Activated naive CD4-positive, alpha-beta T cell treated with anti-CD3 and anti-CD28 coated beads for 36 hours (primary cell): ENCODE results near the gene TP53RK. TPM values are rescaled to one million over a fixed set of nuclear protein-coding genes. Genes with fewer than 3 reads are reported as not detected.
"Not testable (repeated sequence)": the region's sequence is repeated elsewhere in the genome, so short reads cannot be mapped to it uniquely, and the experiment has no call there.

Experiments used
- CTCF ChIA-PET: fragments of 350-600 bp; sonication (Branson Sonifier 250); formaldehyde crosslinking; loops from one replicate; lab custom pipeline; 2021; ENCODE audit warnings: antibody characterized with exemption; lab: Charles Lee
- DNase-seq: peaks from one replicate; pipeline ENCODE4 v3.0.0-alpha.2; 2020
- H3K27ac Mint-ChIP-seq: one replicate; pipeline ENCODE4 v1.8.0; 2021; ENCODE audit warnings: mild to moderate bottlenecking, mixed read lengths
- H3K27me3 Mint-ChIP-seq: one replicate; pipeline ENCODE4 v1.8.0; 2021; ENCODE audit warnings: low read depth, mixed read lengths
- H3K36me3 Mint-ChIP-seq: one replicate; pipeline ENCODE4 v1.8.0; 2021; ENCODE audit warnings: low read depth, mixed read lengths
- H3K4me1 Mint-ChIP-seq: one replicate; pipeline ENCODE4 v1.8.0; 2021; ENCODE audit warnings: low read depth, mixed read lengths
- H3K4me3 Mint-ChIP-seq: one replicate; pipeline ENCODE4 v1.8.0; 2021; ENCODE audit warnings: mild to moderate bottlenecking, moderate library complexity, mixed read lengths
- H3K9me3 Mint-ChIP-seq: one replicate; pipeline ENCODE4 v1.8.0; 2021; ENCODE audit warnings: mixed read lengths
- intact Hi-C: fragments of 100-400 bp; cut with micrococcal nuclease; formaldehyde crosslinking; loops from one replicate; pipeline ENCODE4 v1.15.1; 2023
- total RNA-seq, 2 experiments: library from RNA; stranded (reverse); gene quantifications; one replicate each; pipeline ENCODE4 v1.2.3, GENCODE V29; 2021

Gene TP53RK
- total RNA-seq, 2 experiments from 2014 or later = 7.8 to 8.3 TPM

GRCh38 chr20:46678516-46678915 is 10.7 kb downstream of the TP53RK start:
- CTCF ChIA-PET = no interaction called here
- peaks cover 11% of the 10 kb centered on the region for H3K4me1 Mint-ChIP-seq
- intact Hi-C loops = no loop called here
- H3K4me3 Mint-ChIP-seq = no peak overlapping the region
- H3K27me3 Mint-ChIP-seq = no peaks in the 10 kb centered on the region
- no peaks in the 10 kb centered on the region for H3K36me3 Mint-ChIP-seq
- DNase-seq = no peak
- H3K27ac Mint-ChIP-seq = no peak overlapping the region
- H3K9me3 Mint-ChIP-seq = no peaks in the 10 kb centered on the region

GRCh38 chr20:46677608-46678007 is 11.6 kb downstream of the TP53RK start:
- Mint-ChIP-seq H3K9me3 (no peaks in the 10 kb centered on the region), H3K36me3 (no peaks in the 10 kb centered on the region), H3K27ac (no peak overlapping the region), H3K4me3 (no peak overlapping the region), H3K27me3 (no peaks in the 10 kb centered on the region), H3K4me1 (peaks cover 9% of the 10 kb centered on the region)
- no peak for DNase-seq
- intact Hi-C loops = no loop called here
- CTCF ChIA-PET = no interaction called here

GRCh38 chr20:46676649-46677316 is 12.5 kb downstream of the TP53RK start:
- H3K9me3 Mint-ChIP-seq, H3K4me3 Mint-ChIP-seq, intact Hi-C loops, CTCF ChIA-PET, H3K4me1 Mint-ChIP-seq, H3K27ac Mint-ChIP-seq, H3K36me3 Mint-ChIP-seq, H3K27me3 Mint-ChIP-seq, DNase-seq: not testable (repeated sequence)

- no peak for DNase-seq
- H3K27me3 Mint-ChIP-seq = no peaks in the 10 kb centered on the region
- no peak overlapping the region for H3K27ac Mint-ChIP-seq
- no peaks in the 10 kb centered on the region for H3K4me1 Mint-ChIP-seq
- peaks cover 3% of the 10 kb centered on the region for H3K36me3 Mint-ChIP-seq
- CTCF ChIA-PET = interaction anchor here (0.6 kb wide), 1 partner anchor 756 kb away, joined by 6 read pairs; no protein-coding TSS in a partner anchor
- peaks cover 16% of the 10 kb centered on the region for H3K9me3 Mint-ChIP-seq
- no peak overlapping the region for H3K4me3 Mint-ChIP-seq
- intact Hi-C loops = no loop called here
Observed at GRCh38 chr20:46674253-46675083, 14.8 kb downstream of the TP53RK start.

GRCh38 chr20:46673394-46674252 is 15.6 kb downstream of the TP53RK start:
- no peak overlapping the region for H3K27ac Mint-ChIP-seq
- CTCF ChIA-PET = no interaction called here
- no peak for DNase-seq
- intact Hi-C loops = no loop called here
- no peaks in the 10 kb centered on the region for H3K4me1 Mint-ChIP-seq
- H3K9me3 Mint-ChIP-seq = peaks cover 16% of the 10 kb centered on the region
- H3K27me3 Mint-ChIP-seq = no peaks in the 10 kb centered on the region
- no peak overlapping the region for H3K4me3 Mint-ChIP-seq
- H3K36me3 Mint-ChIP-seq = peaks cover 3% of the 10 kb centered on the region

- intact Hi-C loops = no loop called here
Observed at GRCh38 chr20:46672543-46673148, 16.6 kb downstream of the TP53RK start.

GRCh38 chr20:46671866-46672542 is 17.2 kb downstream of the TP53RK start:
- H3K4me3 Mint-ChIP-seq = no peak overlapping the region
- H3K27ac Mint-ChIP-seq = no peak overlapping the region
- peaks cover 6% of the 10 kb centered on the region for H3K36me3 Mint-ChIP-seq
- no peak for DNase-seq
- no peaks in the 10 kb centered on the region for H3K4me1 Mint-ChIP-seq
- CTCF ChIA-PET = interaction anchor here (1.4 kb wide), 1 partner anchor 9 kb away, joined by 9 read pairs; no protein-coding TSS in a partner anchor
- H3K9me3 Mint-ChIP-seq = peaks cover 16% of the 10 kb centered on the region
- intact Hi-C loops = no loop called here
- H3K27me3 Mint-ChIP-seq = no peaks in the 10 kb centered on the region

More at GRCh38 chr20:46672543-46673148, 16.6 kb downstream of the TP53RK start:
- DNase-seq = no peak
- Mint-ChIP-seq H3K27me3 (no peaks in the 10 kb centered on the region), H3K4me3 (no peak overlapping the region), H3K27ac (no peak overlapping the region), H3K4me1 (no peaks in the 10 kb centered on the region), H3K9me3 (peaks cover 16% of the 10 kb centered on the region), H3K36me3 (peaks cover 6% of the 10 kb centered on the region)
- CTCF ChIA-PET = interaction anchor here (1.4 kb wide), 1 partner anchor 8 kb away, joined by 9 read pairs; no protein-coding TSS in a partner anchor

GRCh38 chr20:46670585-46671584 is 18.4 kb downstream of the TP53RK start:
- DNase-seq = no peak
- H3K36me3 Mint-ChIP-seq = peaks cover 6% of the 10 kb centered on the region
- no peaks in the 10 kb centered on the region for H3K27me3 Mint-ChIP-seq
- CTCF ChIA-PET = no interaction called here
- no peak overlapping the region for H3K27ac Mint-ChIP-seq
- H3K9me3 Mint-ChIP-seq = peaks cover 16% of the 10 kb centered on the region
- no peak overlapping the region for H3K4me3 Mint-ChIP-seq
- intact Hi-C loops = no loop called here
- H3K4me1 Mint-ChIP-seq = no peaks in the 10 kb centered on the region

- CTCF ChIA-PET = no interaction called here
- DNase-seq = no peak
- H3K27me3 Mint-ChIP-seq = no peaks in the 10 kb centered on the region
- H3K4me3 Mint-ChIP-seq = no peak overlapping the region
- H3K9me3 Mint-ChIP-seq = peaks cover 16% of the 10 kb centered on the region
- intact Hi-C loops = no loop called here
- no peaks in the 10 kb centered on the region for H3K4me1 Mint-ChIP-seq
- peaks cover 6% of the 10 kb centered on the region for H3K36me3 Mint-ChIP-seq
- no peak overlapping the region for H3K27ac Mint-ChIP-seq
Observed at GRCh38 chr20:46670228-46670584, 19.0 kb downstream of the TP53RK start.

- CTCF ChIA-PET = interaction anchor here (0.6 kb wide), 1 partner anchor 22 kb away, joined by 3 read pairs; the partner anchor contains the start of gene TP53RK
- DNase-seq = no peak
- Mint-ChIP-seq H3K4me1 (no peaks in the 10 kb centered on the region), H3K27ac (no peak overlapping the region), H3K9me3 (peaks cover 16% of the 10 kb centered on the region), H3K36me3 (peaks cover 6% of the 10 kb centered on the region), H3K27me3 (no peaks in the 10 kb centered on the region), H3K4me3 (no peak overlapping the region)
- intact Hi-C loops = no loop called here
Observed at GRCh38 chr20:46666818-46667515, 22.3 kb downstream of the TP53RK start.
